ENCODE data around the gene FBXL13. TPM values are rescaled to one million over a fixed set of nuclear protein-coding genes. Genes with fewer than 3 reads are reported as not detected.
A peak's percentile ranks its signal among the peaks of the same experiment; 100 is the strongest.

FBXL13 gene
- total RNA-seq, 2 donors from 2014 or later, result 0.95 to 2.5 TPM

DNA sequence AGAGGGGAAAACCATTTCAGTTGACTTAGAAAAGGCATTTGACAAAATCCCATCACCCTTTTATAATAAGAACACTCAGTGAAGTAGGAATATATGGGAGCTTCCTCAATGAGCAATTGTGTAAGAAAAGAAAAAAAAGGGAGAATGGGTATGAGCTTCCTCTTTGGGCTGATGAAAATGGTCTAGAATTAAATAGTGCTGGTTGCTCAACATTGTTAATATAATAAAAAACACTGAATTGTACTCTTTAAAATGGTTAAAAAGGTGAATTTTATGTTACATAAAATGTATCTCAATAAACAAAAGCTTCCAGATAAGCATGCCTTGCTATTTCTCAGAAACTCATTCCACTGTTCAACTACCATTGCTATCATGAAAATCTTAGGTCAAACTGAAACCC, 121.2 kb downstream of the FBXL13 start:
- H3K4me1 ChIP-seq (ENCODE audit: control insufficient read depth in 1 of 2, low read depth in 2 of 2), result no peaks in the 10 kb centered on the region
- H3K4me3 ChIP-seq, result no peak overlapping the region
- DNase-seq (ENCODE audit: low spot score), result no peak
- H3K27me3 ChIP-seq (replicated peaks; ENCODE audit: insufficient read depth), result no peaks in the 10 kb centered on the region
- no peak overlapping the region for H3K27ac ChIP-seq
- no peak for ATAC-seq (ENCODE audit: insufficient number of reproducible peaks, low FRiP score, low read depth)
- no peaks in the 10 kb centered on the region for H3K36me3 ChIP-seq
- TF ChIP-seq, protein P1, sequence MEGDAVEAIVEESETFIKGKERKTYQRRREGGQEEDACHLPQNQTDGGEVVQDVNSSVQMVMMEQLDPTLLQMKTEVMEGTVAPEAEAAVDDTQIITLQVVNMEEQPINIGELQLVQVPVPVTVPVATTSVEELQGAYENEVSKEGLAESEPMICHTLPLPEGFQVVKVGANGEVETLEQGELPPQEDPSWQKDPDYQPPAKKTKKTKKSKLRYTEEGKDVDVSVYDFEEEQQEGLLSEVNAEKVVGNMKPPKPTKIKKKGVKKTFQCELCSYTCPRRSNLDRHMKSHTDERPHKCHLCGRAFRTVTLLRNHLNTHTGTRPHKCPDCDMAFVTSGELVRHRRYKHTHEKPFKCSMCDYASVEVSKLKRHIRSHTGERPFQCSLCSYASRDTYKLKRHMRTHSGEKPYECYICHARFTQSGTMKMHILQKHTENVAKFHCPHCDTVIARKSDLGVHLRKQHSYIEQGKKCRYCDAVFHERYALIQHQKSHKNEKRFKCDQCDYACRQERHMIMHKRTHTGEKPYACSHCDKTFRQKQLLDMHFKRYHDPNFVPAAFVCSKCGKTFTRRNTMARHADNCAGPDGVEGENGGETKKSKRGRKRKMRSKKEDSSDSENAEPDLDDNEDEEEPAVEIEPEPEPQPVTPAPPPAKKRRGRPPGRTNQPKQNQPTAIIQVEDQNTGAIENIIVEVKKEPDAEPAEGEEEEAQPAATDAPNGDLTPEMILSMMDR (IDR thresholded peaks at IDR 0.05), result no peak
- H3K9me3 ChIP-seq, result no peaks in the 10 kb centered on the region

DNA sequence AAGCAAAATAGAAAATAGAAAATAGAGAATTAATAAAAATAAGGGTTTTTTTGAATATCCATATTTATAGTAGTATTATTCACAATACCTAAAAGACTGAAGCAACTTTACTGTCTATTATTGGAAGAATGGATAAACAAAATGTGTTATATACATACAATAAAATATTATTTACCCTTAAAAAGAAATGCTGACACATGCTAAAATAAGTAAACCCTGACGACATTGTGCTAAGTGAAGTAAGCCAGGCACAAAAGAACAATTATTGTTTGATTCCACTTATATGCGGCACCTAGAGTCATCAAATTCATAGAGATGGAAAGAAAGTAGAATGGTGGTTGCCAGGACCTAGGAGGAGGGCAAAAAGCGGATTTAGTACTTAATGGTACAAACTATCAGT, 122.8 kb downstream of the FBXL13 start:
- H3K27ac ChIP-seq, result no peak overlapping the region
- no peaks in the 10 kb centered on the region for H3K27me3 ChIP-seq (replicated peaks; ENCODE audit: insufficient read depth)
- ATAC-seq (ENCODE audit: insufficient number of reproducible peaks, low FRiP score, low read depth), result no peak
- no peaks in the 10 kb centered on the region for H3K9me3 ChIP-seq
- no peaks in the 10 kb centered on the region for H3K36me3 ChIP-seq
- peaks cover 0 to 3% of the 10 kb centered on the region in 2 donors for H3K4me1 ChIP-seq (ENCODE audit: control insufficient read depth in 1 of 2, low read depth in 2 of 2)
- DNase-seq (ENCODE audit: low spot score), result no peak
- TF ChIP-seq, protein P1 (IDR thresholded peaks at IDR 0.05), result no peak
- no peak overlapping the region for H3K4me3 ChIP-seq

DNA sequence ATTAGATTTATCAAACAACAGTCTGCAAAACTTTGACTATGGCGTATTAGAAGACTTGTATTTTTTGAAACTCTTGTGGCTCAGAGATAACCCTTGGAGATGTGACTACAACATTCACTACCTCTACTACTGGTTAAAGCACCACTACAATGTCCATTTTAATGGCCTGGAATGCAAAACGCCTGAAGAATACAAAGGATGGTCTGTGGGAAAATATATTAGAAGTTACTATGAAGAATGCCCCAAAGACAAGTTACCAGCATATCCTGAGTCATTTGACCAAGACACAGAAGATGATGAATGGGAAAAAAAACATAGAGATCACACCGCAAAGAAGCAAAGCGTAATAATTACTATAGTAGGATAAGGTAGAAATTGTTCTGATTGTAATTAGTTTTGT, 130.4 kb downstream of the FBXL13 start:
- Histone ChIP-seq H3K4me1 (ENCODE audit: control insufficient read depth in 1 of 2, low read depth in 2 of 2) (peaks cover 14 to 51% of the 10 kb centered on the region in 2 donors), H3K27me3 (replicated peaks; ENCODE audit: insufficient read depth) (no peaks in the 10 kb centered on the region), H3K36me3 (peaks cover 9% of the 10 kb centered on the region), H3K27ac (no peak overlapping the region), H3K4me3 (no peak overlapping the region), H3K9me3 (no peaks in the 10 kb centered on the region)
- TF ChIP-seq, protein P1 (IDR thresholded peaks at IDR 0.05), result no peak
- ATAC-seq (ENCODE audit: insufficient number of reproducible peaks, low FRiP score, low read depth) (no peak), DNase-seq (ENCODE audit: low spot score) (no peak)

DNA sequence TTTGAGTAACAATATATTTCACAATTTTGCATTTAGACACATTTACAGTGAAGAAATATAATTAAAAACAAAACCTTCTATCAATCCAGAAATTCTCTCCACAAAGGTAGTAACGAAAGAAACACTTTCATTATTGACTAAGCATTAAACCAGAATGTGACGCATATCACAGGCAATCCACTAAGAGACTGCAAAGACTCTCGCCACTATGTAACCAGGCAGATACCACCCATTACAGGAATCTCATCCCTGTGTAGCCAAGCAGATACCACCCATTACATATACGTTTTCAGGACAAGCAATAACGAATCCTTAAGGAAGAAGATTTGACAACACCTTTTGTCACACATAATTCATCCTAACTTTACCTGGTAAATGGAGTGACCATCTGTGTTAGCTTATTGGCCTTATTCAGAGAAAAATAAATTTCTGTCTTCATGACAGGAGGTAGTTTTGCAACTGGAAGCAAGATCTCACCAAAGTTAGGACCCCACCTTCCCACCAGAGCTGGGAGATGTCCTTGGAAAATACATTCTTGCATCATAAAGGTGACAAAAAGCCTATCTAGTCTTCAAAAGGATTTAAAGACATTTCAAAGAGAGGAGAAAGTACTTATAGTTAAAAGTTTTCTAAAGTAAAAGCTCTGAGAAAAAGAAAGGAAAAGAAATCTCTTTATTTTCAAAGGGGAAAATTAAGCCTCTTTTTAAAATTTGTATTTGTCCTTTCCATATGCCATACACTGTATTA, 131.0 kb downstream of the FBXL13 start:
- no peaks in the 10 kb centered on the region for H3K27me3 ChIP-seq (replicated peaks; ENCODE audit: insufficient read depth)
- TF ChIP-seq, protein P1 (IDR thresholded peaks at IDR 0.05), result no peak
- H3K9me3 ChIP-seq, result no peaks in the 10 kb centered on the region
- DNase-seq (ENCODE audit: low spot score) (no peak), ATAC-seq (ENCODE audit: insufficient number of reproducible peaks, low FRiP score, low read depth) (no peak)
- H3K4me1 ChIP-seq (ENCODE audit: control insufficient read depth in 1 of 2, low read depth in 2 of 2), result peaks cover 20 to 58% of the 10 kb centered on the region in 2 donors
- no peak overlapping the region for H3K4me3 ChIP-seq
- no peak overlapping the region for H3K27ac ChIP-seq
- H3K36me3 ChIP-seq, result peaks cover 9% of the 10 kb centered on the region

DNA sequence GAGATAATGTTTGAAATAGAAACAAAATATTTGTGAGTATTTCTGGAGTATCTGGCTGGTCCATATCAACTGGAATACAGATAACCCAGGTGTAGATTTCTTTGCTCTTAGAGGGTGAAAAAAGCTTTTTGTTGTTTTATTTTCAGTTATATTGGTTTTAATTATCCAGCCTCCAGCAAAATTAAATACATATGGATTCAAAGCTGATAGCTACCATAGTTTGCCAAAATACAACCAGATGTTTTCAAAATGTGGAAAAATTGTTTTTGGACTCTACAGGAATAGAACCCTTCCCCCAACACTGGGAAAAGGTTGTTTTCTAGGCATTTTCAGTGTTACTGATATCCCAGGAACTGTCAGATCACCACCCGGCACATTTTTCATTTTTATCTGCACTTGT, 131.7 kb downstream of the FBXL13 start:
- Histone ChIP-seq H3K27me3 (replicated peaks; ENCODE audit: insufficient read depth) (no peaks in the 10 kb centered on the region), H3K4me1 (ENCODE audit: control insufficient read depth in 1 of 2, low read depth in 2 of 2) (peaks cover 25 to 65% of the 10 kb centered on the region in 2 donors), H3K36me3 (peaks cover 9% of the 10 kb centered on the region), H3K4me3 (peak overlapping the region; percentile 53), H3K27ac (peak overlapping the region in 1 of 2 donors; percentile 37), H3K9me3 (no peaks in the 10 kb centered on the region)
- DNase-seq (ENCODE audit: low spot score), result no peak
- no peak for ATAC-seq (ENCODE audit: insufficient number of reproducible peaks, low FRiP score, low read depth)
- TF ChIP-seq, protein P1 (IDR thresholded peaks at IDR 0.05), result no peak

Measured in thoracic aorta (tissue), 2 donors.